Tibial artery (tissue), 4 donors: Measurements from ENCODE around the gene TNS1.

Source experiments
- DNase-seq, 2 donors: peaks; one replicate each; pipeline ENCODE4 v3.0.0-alpha.2; 2019
- H3K27ac ChIP-seq, 2 donors: fragments of 200-600 bp; sonication (generic) in 1 of 2; 1 replicate in 1 of 2; 2 replicates in 1 of 2; pipeline ENCODE4 v1.5.1; 2018 to 2019; ENCODE audit warnings: mild to moderate bottlenecking in 1 of 2
- H3K27me3 ChIP-seq, 2 donors: fragments of 200-600 bp; sonication (generic) in 1 of 2; one replicate each; pipeline versions ENCODE4 v1.5.1 to v1.6.0; 2016 to 2019
- H3K36me3 ChIP-seq, 3 donors: fragments of 200-600 bp; sonication (generic) in 2 of 3; one replicate each; pipeline ENCODE4 v1.5.1; 2016 to 2019; ENCODE audit warnings: mild to moderate bottlenecking in 2 of 3
- H3K4me1 ChIP-seq, 4 donors: fragments of 200-600 bp; sonication (generic) in 2 of 4; 1 replicate in 3 of 4; 2 replicates in 1 of 4; pipeline ENCODE4 v1.5.1; 2016 to 2019
- H3K4me3 ChIP-seq, 2 donors: fragments of 200-600 bp; sonication (generic) in 1 of 2; 1 replicate in 1 of 2; 2 replicates in 1 of 2; pipeline ENCODE4 v1.5.1; 2018 to 2019; ENCODE audit warnings: mild to moderate bottlenecking in 2 of 2
- H3K9me3 ChIP-seq, 3 donors: fragments of 200-600 bp; sonication (generic) in 1 of 3; one replicate each; pipeline ENCODE4 v1.5.1; 2016 to 2019
- CTCF ChIP-seq, 2 experiments: fragments of 200-600 bp in 1 of 2; fragments of 450-650 bp in 1 of 2; IDR thresholded peaks; one replicate each; pipeline ENCODE4 v1.5.1; 2017 to 2019; ENCODE audit warnings: antibody characterized with exemption in 2 of 2, mild to moderate bottlenecking in 1 of 2, moderate library complexity in 1 of 2
- intact Hi-C: fragments of 100-400 bp; cut with DNase I; formaldehyde crosslinking; loops from one replicate; pipeline ENCODE4 v1.15.0; 2023; ENCODE audit warnings: low total_unique reads

TNS1 gene

GRCh38 chr2:218005486-218005885 lies 2.7 kb upstream of the TNS1 start:
- H3K36me3 ChIP-seq, result no peaks in the 10 kb centered on the region
- intact Hi-C loops, result no loop called here
- no peak for DNase-seq
- H3K4me1 ChIP-seq, result peaks cover 4 to 79% (median 50%) of the 10 kb centered on the region in 4 donors
- TF ChIP-seq CTCF (IDR thresholded peaks at IDR 0.05), result no peak
- H3K27me3 ChIP-seq, result no peaks in the 10 kb centered on the region
- H3K9me3 ChIP-seq, result no peaks in the 10 kb centered on the region
- no peak overlapping the region for H3K4me3 ChIP-seq
- peak overlapping the region; percentile 80 to 81 for H3K27ac ChIP-seq

- Histone ChIP-seq H3K4me1 (peaks cover 4 to 77% (median 47%) of the 10 kb centered on the region in 4 donors), H3K9me3 (no peaks in the 10 kb centered on the region), H3K36me3 (no peaks in the 10 kb centered on the region), H3K4me3 (no peak overlapping the region), H3K27me3 (no peaks in the 10 kb centered on the region), H3K27ac (peak overlapping the region; percentile 80 to 81)
- DNase-seq, result no peak
- intact Hi-C loops, result no loop called here
- TF ChIP-seq CTCF (IDR thresholded peaks at IDR 0.05), result no peak
These were observed 2.2 kb upstream of the TNS1 start for GRCh38 chr2:218005028-218005427.

- peaks cover 4 to 77% (median 38%) of the 10 kb centered on the region in 4 donors for H3K4me1 ChIP-seq
- no peaks in the 10 kb centered on the region for H3K36me3 ChIP-seq
- no peaks in the 10 kb centered on the region for H3K9me3 ChIP-seq
- peak overlapping the region in 1 of 2 donors; percentile 52 for H3K4me3 ChIP-seq
- intact Hi-C loops, result no loop called here
- no peaks in the 10 kb centered on the region for H3K27me3 ChIP-seq
- peak; percentile 94 to 97 for DNase-seq
- peak overlapping the region; percentile 80 to 81 for H3K27ac ChIP-seq
- TF ChIP-seq CTCF (IDR thresholded peaks at IDR 0.05), result no peak
These were observed 1.2 kb upstream of the TNS1 start for GRCh38 chr2:218003981-218004419.

GRCh38 chr2:218003281-218003944 lies 618 bp upstream of the TNS1 start:
- H3K4me3 ChIP-seq, result peak overlapping the region; percentile 52 to 58
- H3K9me3 ChIP-seq, result no peaks in the 10 kb centered on the region
- intact Hi-C loops, result no loop called here
- DNase-seq, result peak; percentile 64 to 86
- H3K36me3 ChIP-seq, result no peaks in the 10 kb centered on the region
- H3K4me1 ChIP-seq, result peaks cover 4 to 77% (median 35%) of the 10 kb centered on the region in 4 donors
- no peak for TF ChIP-seq CTCF (IDR thresholded peaks at IDR 0.05)
- H3K27me3 ChIP-seq, result no peaks in the 10 kb centered on the region
- H3K27ac ChIP-seq, result peak overlapping the region; percentile 80 to 81

- no peak for TF ChIP-seq CTCF (IDR thresholded peaks at IDR 0.05)
- H3K4me3 ChIP-seq, result peak overlapping the region; percentile 52 to 58
- intact Hi-C loops, result no loop called here
- H3K9me3 ChIP-seq, result no peaks in the 10 kb centered on the region
- no peak for DNase-seq
- H3K27me3 ChIP-seq, result no peaks in the 10 kb centered on the region
- H3K36me3 ChIP-seq, result no peaks in the 10 kb centered on the region
- H3K4me1 ChIP-seq, result peaks cover 4 to 73% (median 34%) of the 10 kb centered on the region in 4 donors
- peak overlapping the region; percentile 80 to 81 for H3K27ac ChIP-seq
These were observed 501 bp downstream of the TNS1 start for GRCh38 chr2:218002143-218002844.
